ENCODE measurements around the gene KIAA1549. TPM values are rescaled to one million over a fixed set of nuclear protein-coding genes. Genes with fewer than 3 reads are reported as not detected.

KIAA1549 gene
- total and polyA plus RNA-seq, 2 of the 8 experiments (the other 6 are each of a cell fraction or from before 2014, with no cell fraction given): 6.5 to 17.3 TPM

DNA sequence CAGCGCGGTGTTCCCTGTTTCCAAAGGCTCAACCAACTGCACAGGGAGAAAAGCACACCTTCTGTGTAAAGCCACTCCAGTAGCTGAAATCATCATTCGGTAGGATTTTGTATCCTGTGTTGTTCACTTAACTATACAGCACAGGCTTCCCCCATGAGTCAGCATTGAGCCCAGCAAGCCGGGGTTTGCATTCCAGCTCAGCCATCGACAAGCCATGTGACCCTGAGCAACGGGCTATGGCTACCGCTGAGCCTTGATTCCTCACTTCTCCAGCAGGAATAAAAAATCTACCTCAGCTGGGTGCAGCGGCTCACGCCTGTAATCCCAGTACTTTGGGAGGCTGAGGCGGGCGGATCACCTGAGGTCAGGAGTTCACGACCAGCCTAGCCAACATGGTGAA, 139.1 kb downstream of the KIAA1549 start (continued):
- TF ChIP-seq SRF (IDR thresholded peaks at IDR 0.05; ENCODE audit: low read depth, low read length) (no peak), MAFK (IDR thresholded peaks at IDR 0.05; ENCODE audit: low read depth, low read length) (peak; percentile 59; the same call in 1 of the 2 replicates), POLR2AphosphoS5 (IDR thresholded peaks at IDR 0.05; ENCODE audit: low read depth, low read length) (no peak), TEAD4 (IDR thresholded peaks at IDR 0.05; ENCODE audit: low read depth, low read length) (peak; percentile 82), TAF1 (IDR thresholded peaks at IDR 0.05; ENCODE audit: low read depth, low read length) (no peak), GTF2F1 (IDR thresholded peaks at IDR 0.05; ENCODE audit: borderline replicate concordance, low read depth, low read length) (no peak), SIRT6 (IDR thresholded peaks at IDR 0.05; ENCODE audit: low read length) (no peak)
- TF ChIP-seq, protein P1, sequence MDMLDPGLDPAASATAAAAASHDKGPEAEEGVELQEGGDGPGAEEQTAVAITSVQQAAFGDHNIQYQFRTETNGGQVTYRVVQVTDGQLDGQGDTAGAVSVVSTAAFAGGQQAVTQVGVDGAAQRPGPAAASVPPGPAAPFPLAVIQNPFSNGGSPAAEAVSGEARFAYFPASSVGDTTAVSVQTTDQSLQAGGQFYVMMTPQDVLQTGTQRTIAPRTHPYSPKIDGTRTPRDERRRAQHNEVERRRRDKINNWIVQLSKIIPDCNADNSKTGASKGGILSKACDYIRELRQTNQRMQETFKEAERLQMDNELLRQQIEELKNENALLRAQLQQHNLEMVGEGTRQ (IDR thresholded peaks at IDR 0.05; ENCODE audit: low read length): peak; percentile 49; the same call in 1 of the 2 replicates
- TF ChIP-seq, protein P2, sequence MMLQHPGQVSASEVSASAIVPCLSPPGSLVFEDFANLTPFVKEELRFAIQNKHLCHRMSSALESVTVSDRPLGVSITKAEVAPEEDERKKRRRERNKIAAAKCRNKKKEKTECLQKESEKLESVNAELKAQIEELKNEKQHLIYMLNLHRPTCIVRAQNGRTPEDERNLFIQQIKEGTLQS (IDR thresholded peaks at IDR 0.05; ENCODE audit: insufficient read depth, low read depth, low read length): no peak
- TF ChIP-seq, protein P3, sequence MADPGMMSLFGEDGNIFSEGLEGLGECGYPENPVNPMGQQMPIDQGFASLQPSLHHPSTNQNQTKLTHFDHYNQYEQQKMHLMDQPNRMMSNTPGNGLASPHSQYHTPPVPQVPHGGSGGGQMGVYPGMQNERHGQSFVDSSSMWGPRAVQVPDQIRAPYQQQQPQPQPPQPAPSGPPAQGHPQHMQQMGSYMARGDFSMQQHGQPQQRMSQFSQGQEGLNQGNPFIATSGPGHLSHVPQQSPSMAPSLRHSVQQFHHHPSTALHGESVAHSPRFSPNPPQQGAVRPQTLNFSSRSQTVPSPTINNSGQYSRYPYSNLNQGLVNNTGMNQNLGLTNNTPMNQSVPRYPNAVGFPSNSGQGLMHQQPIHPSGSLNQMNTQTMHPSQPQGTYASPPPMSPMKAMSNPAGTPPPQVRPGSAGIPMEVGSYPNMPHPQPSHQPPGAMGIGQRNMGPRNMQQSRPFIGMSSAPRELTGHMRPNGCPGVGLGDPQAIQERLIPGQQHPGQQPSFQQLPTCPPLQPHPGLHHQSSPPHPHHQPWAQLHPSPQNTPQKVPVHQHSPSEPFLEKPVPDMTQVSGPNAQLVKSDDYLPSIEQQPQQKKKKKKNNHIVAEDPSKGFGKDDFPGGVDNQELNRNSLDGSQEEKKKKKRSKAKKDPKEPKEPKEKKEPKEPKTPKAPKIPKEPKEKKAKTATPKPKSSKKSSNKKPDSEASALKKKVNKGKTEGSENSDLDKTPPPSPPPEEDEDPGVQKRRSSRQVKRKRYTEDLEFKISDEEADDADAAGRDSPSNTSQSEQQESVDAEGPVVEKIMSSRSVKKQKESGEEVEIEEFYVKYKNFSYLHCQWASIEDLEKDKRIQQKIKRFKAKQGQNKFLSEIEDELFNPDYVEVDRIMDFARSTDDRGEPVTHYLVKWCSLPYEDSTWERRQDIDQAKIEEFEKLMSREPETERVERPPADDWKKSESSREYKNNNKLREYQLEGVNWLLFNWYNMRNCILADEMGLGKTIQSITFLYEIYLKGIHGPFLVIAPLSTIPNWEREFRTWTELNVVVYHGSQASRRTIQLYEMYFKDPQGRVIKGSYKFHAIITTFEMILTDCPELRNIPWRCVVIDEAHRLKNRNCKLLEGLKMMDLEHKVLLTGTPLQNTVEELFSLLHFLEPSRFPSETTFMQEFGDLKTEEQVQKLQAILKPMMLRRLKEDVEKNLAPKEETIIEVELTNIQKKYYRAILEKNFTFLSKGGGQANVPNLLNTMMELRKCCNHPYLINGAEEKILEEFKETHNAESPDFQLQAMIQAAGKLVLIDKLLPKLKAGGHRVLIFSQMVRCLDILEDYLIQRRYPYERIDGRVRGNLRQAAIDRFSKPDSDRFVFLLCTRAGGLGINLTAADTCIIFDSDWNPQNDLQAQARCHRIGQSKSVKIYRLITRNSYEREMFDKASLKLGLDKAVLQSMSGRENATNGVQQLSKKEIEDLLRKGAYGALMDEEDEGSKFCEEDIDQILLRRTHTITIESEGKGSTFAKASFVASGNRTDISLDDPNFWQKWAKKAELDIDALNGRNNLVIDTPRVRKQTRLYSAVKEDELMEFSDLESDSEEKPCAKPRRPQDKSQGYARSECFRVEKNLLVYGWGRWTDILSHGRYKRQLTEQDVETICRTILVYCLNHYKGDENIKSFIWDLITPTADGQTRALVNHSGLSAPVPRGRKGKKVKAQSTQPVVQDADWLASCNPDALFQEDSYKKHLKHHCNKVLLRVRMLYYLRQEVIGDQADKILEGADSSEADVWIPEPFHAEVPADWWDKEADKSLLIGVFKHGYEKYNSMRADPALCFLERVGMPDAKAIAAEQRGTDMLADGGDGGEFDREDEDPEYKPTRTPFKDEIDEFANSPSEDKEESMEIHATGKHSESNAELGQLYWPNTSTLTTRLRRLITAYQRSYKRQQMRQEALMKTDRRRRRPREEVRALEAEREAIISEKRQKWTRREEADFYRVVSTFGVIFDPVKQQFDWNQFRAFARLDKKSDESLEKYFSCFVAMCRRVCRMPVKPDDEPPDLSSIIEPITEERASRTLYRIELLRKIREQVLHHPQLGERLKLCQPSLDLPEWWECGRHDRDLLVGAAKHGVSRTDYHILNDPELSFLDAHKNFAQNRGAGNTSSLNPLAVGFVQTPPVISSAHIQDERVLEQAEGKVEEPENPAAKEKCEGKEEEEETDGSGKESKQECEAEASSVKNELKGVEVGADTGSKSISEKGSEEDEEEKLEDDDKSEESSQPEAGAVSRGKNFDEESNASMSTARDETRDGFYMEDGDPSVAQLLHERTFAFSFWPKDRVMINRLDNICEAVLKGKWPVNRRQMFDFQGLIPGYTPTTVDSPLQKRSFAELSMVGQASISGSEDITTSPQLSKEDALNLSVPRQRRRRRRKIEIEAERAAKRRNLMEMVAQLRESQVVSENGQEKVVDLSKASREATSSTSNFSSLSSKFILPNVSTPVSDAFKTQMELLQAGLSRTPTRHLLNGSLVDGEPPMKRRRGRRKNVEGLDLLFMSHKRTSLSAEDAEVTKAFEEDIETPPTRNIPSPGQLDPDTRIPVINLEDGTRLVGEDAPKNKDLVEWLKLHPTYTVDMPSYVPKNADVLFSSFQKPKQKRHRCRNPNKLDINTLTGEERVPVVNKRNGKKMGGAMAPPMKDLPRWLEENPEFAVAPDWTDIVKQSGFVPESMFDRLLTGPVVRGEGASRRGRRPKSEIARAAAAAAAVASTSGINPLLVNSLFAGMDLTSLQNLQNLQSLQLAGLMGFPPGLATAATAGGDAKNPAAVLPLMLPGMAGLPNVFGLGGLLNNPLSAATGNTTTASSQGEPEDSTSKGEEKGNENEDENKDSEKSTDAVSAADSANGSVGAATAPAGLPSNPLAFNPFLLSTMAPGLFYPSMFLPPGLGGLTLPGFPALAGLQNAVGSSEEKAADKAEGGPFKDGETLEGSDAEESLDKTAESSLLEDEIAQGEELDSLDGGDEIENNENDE (IDR thresholded peaks at IDR 0.05; ENCODE audit: insufficient replicate concordance, low read length): no peak

Data from H1 (cell line).